Epithelial cell of proximal tubule (primary cell): ENCODE data around the gene FGF11. TPM values are rescaled to one million over a fixed set of nuclear protein-coding genes. Genes with fewer than 3 reads are reported as not detected.

Source experiments
- DNase-seq: peaks from one replicate; pipeline ENCODE4 v3.0.0-alpha.2; 2011; ENCODE audit warnings: low read depth
- H3K4me3 ChIP-seq: 2 replicates; pipeline ENCODE4 v1.5.1; 2011; ENCODE audit warnings: low read depth, mild to moderate bottlenecking, low read length
- total RNA-seq: library from RNA; depleted of rRNA; stranded (reverse); fragments of >200 nt; gene quantifications from 2 replicates; pipeline ENCODE4 v1.2.3, GENCODE V29; 2015
- TF ChIP-seq, protein P1 (sequence below): conservative IDR thresholded peaks from 2 replicates; pipeline ENCODE4 v1.5.1; 2012; ENCODE audit warnings: low read depth, mild to moderate bottlenecking, low read length

FGF11 gene
- total RNA-seq, 1 donor from 2014 or later = 11.5 TPM

- no peak within 1 kb of the TSS for H3K4me3 ChIP-seq
- no peak for DNase-seq
- TF ChIP-seq, protein P1, sequence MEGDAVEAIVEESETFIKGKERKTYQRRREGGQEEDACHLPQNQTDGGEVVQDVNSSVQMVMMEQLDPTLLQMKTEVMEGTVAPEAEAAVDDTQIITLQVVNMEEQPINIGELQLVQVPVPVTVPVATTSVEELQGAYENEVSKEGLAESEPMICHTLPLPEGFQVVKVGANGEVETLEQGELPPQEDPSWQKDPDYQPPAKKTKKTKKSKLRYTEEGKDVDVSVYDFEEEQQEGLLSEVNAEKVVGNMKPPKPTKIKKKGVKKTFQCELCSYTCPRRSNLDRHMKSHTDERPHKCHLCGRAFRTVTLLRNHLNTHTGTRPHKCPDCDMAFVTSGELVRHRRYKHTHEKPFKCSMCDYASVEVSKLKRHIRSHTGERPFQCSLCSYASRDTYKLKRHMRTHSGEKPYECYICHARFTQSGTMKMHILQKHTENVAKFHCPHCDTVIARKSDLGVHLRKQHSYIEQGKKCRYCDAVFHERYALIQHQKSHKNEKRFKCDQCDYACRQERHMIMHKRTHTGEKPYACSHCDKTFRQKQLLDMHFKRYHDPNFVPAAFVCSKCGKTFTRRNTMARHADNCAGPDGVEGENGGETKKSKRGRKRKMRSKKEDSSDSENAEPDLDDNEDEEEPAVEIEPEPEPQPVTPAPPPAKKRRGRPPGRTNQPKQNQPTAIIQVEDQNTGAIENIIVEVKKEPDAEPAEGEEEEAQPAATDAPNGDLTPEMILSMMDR = no peak
Measured at GRCh38 chr17:7425316-7425715, 14.0 kb upstream of the FGF11 start, which contains the start of gene SPEM2. SPEM2 (plus strand) TSS chr17:7425616; CDS start chr17:7425689, 73 bp downstream.

GRCh38 chr17:7425756-7426155 is 13.6 kb upstream of the FGF11 start:
- TF ChIP-seq, protein P1 = no peak
- DNase-seq = no peak

GRCh38 chr17:7426203-7426863 is 13.0 kb upstream of the FGF11 start:
- TF ChIP-seq, protein P1 = no peak
- DNase-seq = no peak
- no peak overlapping the region for H3K4me3 ChIP-seq

More at GRCh38 chr17:7425756-7426155, 13.6 kb upstream of the FGF11 start:
- no peak overlapping the region for H3K4me3 ChIP-seq

GRCh38 chr17:7426896-7427489 is 12.3 kb upstream of the FGF11 start:
- no peak overlapping the region for H3K4me3 ChIP-seq
- no peak for DNase-seq
- TF ChIP-seq, protein P1 = no peak

- TF ChIP-seq, protein P1 = no peak
- no peak for DNase-seq
- no peak overlapping the region for H3K4me3 ChIP-seq
Measured at GRCh38 chr17:7427549-7427948, 11.8 kb upstream of the FGF11 start.

DNA sequence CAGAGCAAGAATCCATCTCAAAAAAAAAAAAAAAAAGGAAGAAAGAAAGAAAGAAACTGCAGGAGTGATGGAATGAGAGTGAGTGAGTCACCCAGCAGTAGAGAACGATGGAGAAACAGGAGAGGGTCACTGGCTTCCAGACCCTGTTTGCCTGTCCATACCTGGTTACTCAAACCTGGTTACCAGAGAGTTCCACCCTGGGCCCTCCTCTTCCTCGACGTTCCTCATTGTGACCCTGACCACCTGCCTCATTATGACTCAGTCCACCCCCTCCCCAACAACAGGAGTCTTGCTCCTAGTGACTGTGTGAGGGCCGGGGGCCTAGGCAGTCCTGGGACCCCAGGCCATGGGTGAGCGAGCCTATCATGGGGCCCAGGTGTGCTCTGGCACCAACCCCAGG is 10.8 kb upstream of the FGF11 start, which contains the start of gene SPEM3:
TSS of gene SPEM3 (plus strand) at position 301 of the 400 bp plus-strand sequence. CDS start at position 347, 46 bp downstream.
- no peak within 1 kb of the TSS for H3K4me3 ChIP-seq
- no peak for DNase-seq
- TF ChIP-seq, protein P1 = no peak

DNA sequence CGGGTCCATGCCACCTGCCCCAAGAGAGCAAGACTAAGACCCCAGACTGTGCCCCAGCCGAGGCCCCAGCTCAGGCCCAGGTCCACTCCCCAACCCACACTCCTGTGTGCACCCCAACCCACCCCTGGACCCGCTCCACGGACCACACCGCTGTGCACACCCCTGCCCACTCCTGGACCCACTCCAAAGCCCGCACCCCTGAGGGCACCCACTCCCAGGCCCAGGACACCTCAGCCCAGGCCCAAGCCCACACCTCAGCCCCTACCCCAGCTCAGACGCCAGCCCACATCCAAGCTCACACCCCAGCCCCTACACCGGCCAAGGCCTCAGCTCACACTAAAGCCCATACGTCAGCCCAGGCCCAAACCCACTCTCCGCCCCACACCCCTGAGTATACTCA is 9.6 kb upstream of the FGF11 start:
- H3K4me3 ChIP-seq = no peak overlapping the region
- no peak for DNase-seq
- TF ChIP-seq, protein P1 = no peak
